H9 (cell line): ENCODE data around the gene B9D2. TPM values are rescaled to one million over a fixed set of nuclear protein-coding genes. Genes with fewer than 3 reads are reported as not detected.
A peak's percentile ranks its signal among the peaks of the same experiment; 100 is the strongest.

Experiments used
- DNase-seq: peaks from one replicate; pipeline ENCODE4 v3.0.0-alpha.2; 2017
- H2AFZ ChIP-seq: one replicate; pipeline ENCODE4 v1.6.1; 2013; ENCODE audit warnings: mild to moderate bottlenecking, low read length, control low read depth, moderate library complexity
- H2AK5ac ChIP-seq: 2 replicates; pipeline ENCODE4 v1.6.1; 2013; ENCODE audit warnings: low read length, control low read depth, mixed read lengths; ENCODE audit not compliant: insufficient read length
- H2BK120ac ChIP-seq: one replicate; pipeline ENCODE4 v1.6.1; 2013; ENCODE audit warnings: low read depth, mild to moderate bottlenecking, low read length, control low read depth, inconsistent platforms; ENCODE audit not compliant: poor library complexity, severe bottlenecking
- H2BK12ac ChIP-seq: 2 replicates; pipeline ENCODE4 v1.6.1; 2013; ENCODE audit warnings: low read length, control low read depth, mixed read lengths, low read depth; ENCODE audit not compliant: insufficient read length
- H2BK15ac ChIP-seq: 2 replicates; pipeline ENCODE4 v1.6.1; 2013; ENCODE audit warnings: low read depth, low read length, control low read depth
- H2BK20ac ChIP-seq: one replicate; pipeline ENCODE4 v1.6.1; 2013; ENCODE audit warnings: low read depth, mild to moderate bottlenecking, low read length, control low read depth, inconsistent platforms; ENCODE audit not compliant: poor library complexity, severe bottlenecking
- H2BK5ac ChIP-seq: 2 replicates; pipeline ENCODE4 v1.6.1; 2013; ENCODE audit warnings: low read length, control low read depth, mixed read lengths; ENCODE audit not compliant: insufficient read length
- H3K14ac ChIP-seq: 2 replicates; pipeline ENCODE4 v1.6.1; 2013; ENCODE audit warnings: low read length, control low read depth; ENCODE audit not compliant: insufficient read depth
- H3K18ac ChIP-seq: 2 replicates; pipeline ENCODE4 v1.6.1; 2013; ENCODE audit warnings: low read depth, mild to moderate bottlenecking, mixed read lengths, low read length, control low read depth; ENCODE audit not compliant: insufficient read length
- H3K23ac ChIP-seq: 2 replicates; pipeline ENCODE4 v1.6.1; 2013; ENCODE audit warnings: low read length, control low read depth, mixed read lengths, low read depth; ENCODE audit not compliant: insufficient read length
- H3K23me2 ChIP-seq: 2 replicates; pipeline ENCODE4 v1.6.1; 2013; ENCODE audit warnings: low read depth, mild to moderate bottlenecking, mixed read lengths, low read length, control low read depth; ENCODE audit not compliant: insufficient read length, poor library complexity, severe bottlenecking
- H3K27ac ChIP-seq: 2 replicates; pipeline ENCODE4 v1.5.1; 2013; ENCODE audit warnings: low read length, control low read depth, mixed read lengths, low read depth; ENCODE audit not compliant: insufficient read length
- H3K27me3 ChIP-seq: 2 replicates; pipeline ENCODE4 v1.6.1; 2013; ENCODE audit warnings: low read length, control low read depth, inconsistent platforms; ENCODE audit not compliant: insufficient read depth
- H3K4ac ChIP-seq: 2 replicates; pipeline ENCODE4 v1.6.1; 2013; ENCODE audit warnings: low read depth, mild to moderate bottlenecking, control low read depth, inconsistent platforms, low read length, moderate library complexity
- H3K4me1 ChIP-seq: 2 replicates; pipeline ENCODE4 v1.6.1; 2013; ENCODE audit warnings: low read length, control low read depth, inconsistent platforms; ENCODE audit not compliant: insufficient read depth
- H3K4me2 ChIP-seq: 2 replicates; pipeline ENCODE4 v1.6.1; 2013; ENCODE audit warnings: low read length, control low read depth, mixed read lengths; ENCODE audit not compliant: insufficient read length, insufficient read depth
- H3K56ac ChIP-seq: 2 replicates; pipeline ENCODE4 v1.6.1; 2013; ENCODE audit warnings: low read depth, mild to moderate bottlenecking, mixed read lengths, low read length, control low read depth; ENCODE audit not compliant: insufficient read length
- H3K79me1 ChIP-seq: 2 replicates; pipeline ENCODE4 v1.6.1; 2013; ENCODE audit warnings: low read depth, mild to moderate bottlenecking, moderate library complexity, low read length, control low read depth, inconsistent platforms; ENCODE audit not compliant: insufficient read depth, poor library complexity, severe bottlenecking
- H3K79me2 ChIP-seq: 2 replicates; pipeline ENCODE4 v1.6.1; 2013; ENCODE audit warnings: low read length, control low read depth, inconsistent platforms; ENCODE audit not compliant: insufficient read depth
- H3K9ac ChIP-seq: 2 replicates; pipeline ENCODE4 v1.6.1; 2013; ENCODE audit warnings: low read length, control low read depth, mixed read lengths; ENCODE audit not compliant: insufficient read length; ENCODE audit errors: extremely low read depth
- H3K9me3 ChIP-seq: one replicate; pipeline ENCODE4 v1.6.1; 2013; ENCODE audit warnings: low read depth, low read length, inconsistent platforms; ENCODE audit not compliant: control insufficient read depth
- H3T11ph ChIP-seq: one replicate; pipeline ENCODE4 v1.6.1; 2013; ENCODE audit warnings: mild to moderate bottlenecking, low read length, control low read depth, inconsistent platforms
- H4K20me1 ChIP-seq: one replicate; pipeline ENCODE4 v1.6.1; 2013; ENCODE audit not compliant: control insufficient read depth, insufficient read length, insufficient read depth
- H4K5ac ChIP-seq: 2 replicates; pipeline ENCODE4 v1.6.1; 2013; ENCODE audit warnings: low read depth, mild to moderate bottlenecking, mixed read lengths, low read length, control low read depth; ENCODE audit not compliant: insufficient read length
- H4K8ac ChIP-seq: replicated peaks from 2 replicates; pipeline ENCODE4 v1.6.1; 2013; ENCODE audit warnings: low read length, control low read depth, mixed read lengths, low read depth; ENCODE audit not compliant: insufficient read length
- H4K91ac ChIP-seq: 2 replicates; pipeline ENCODE4 v1.6.1; 2013; ENCODE audit warnings: low read depth, mild to moderate bottlenecking, moderate library complexity, mixed read lengths, low read length, control low read depth; ENCODE audit not compliant: insufficient read length
- H3K27ac Mint-ChIP-seq, 3 experiments: 2 replicates in 2 of 3; 3 replicates in 1 of 3; pipeline ENCODE4 v1.8.0; 2020 to 2021; ENCODE audit warnings: mixed read lengths in 3 of 3, mild to moderate bottlenecking in 1 of 3, moderate library complexity in 1 of 3
- H3K27me3 Mint-ChIP-seq: 2 replicates; pipeline ENCODE4 v1.8.0; 2021; ENCODE audit warnings: low read depth, mild to moderate bottlenecking, moderate library complexity, mixed read lengths
- H3K36me3 Mint-ChIP-seq, 3 experiments: 2 replicates in 2 of 3; 3 replicates in 1 of 3; pipeline ENCODE4 v1.8.0; 2020 to 2021; ENCODE audit warnings: low read depth in 3 of 3, mixed read lengths in 3 of 3; ENCODE audit not compliant: insufficient read depth in 1 of 3
- H3K4me1 Mint-ChIP-seq, 2 experiments: 2 replicates each; pipeline ENCODE4 v1.8.0; 2020; ENCODE audit warnings: mixed read lengths in 2 of 2
- H3K4me3 Mint-ChIP-seq, 2 experiments: 2 replicates in 1 of 2; 3 replicates in 1 of 2; pipeline ENCODE4 v1.8.0; 2020 to 2021; ENCODE audit warnings: mild to moderate bottlenecking in 2 of 2, mixed read lengths in 2 of 2, moderate library complexity in 1 of 2
- H3K9me3 Mint-ChIP-seq, 2 experiments: 2 replicates in 1 of 2; 3 replicates in 1 of 2; pipeline ENCODE4 v1.8.0; 2020; ENCODE audit warnings: mild to moderate bottlenecking in 2 of 2, mixed read lengths in 2 of 2, moderate library complexity in 1 of 2
- CTCF ChIP-seq: fragments of 200-600 bp; sonication (generic); conservative IDR thresholded peaks from 3 replicates; pipeline ENCODE4 v1.8.0; 2021; ENCODE audit warnings: antibody characterized with exemption, mild to moderate bottlenecking
- WGBS: extraction: QIAGEN DNeasy Blood & Tissue Kit; methylation state at CpG from one replicate; pipeline ENCODE4 v1.1.7; 2013; ENCODE audit warnings: missing lambda C conversion rate, low lambda C conversion rate, mixed read lengths; ENCODE audit not compliant: insufficient read length; ENCODE audit errors: extremely low coverage; 5-methylcytosine and 5-hydroxymethylcytosine counted together
- total RNA-seq: library from RNA; stranded (reverse); gene quantifications from 2 replicates; pipeline ENCODE4 v1.2.1, GENCODE V29; 2021

Gene B9D2
- total RNA-seq, 1 experiment from 2014 or later = 4.8 TPM

- H3K36me3 Mint-ChIP-seq = peaks cover 0 to 7% (median 4%) of the 10 kb centered on the region in 3 experiments; a peak in 2 of 7 replicates
- H3K56ac ChIP-seq = no peak overlapping the region
- H3K27ac Mint-ChIP-seq = no peak overlapping the region
- H3K9me3 Mint-ChIP-seq = no peaks in the 10 kb centered on the region
- H4K5ac ChIP-seq = no peak overlapping the region
- H3K27ac ChIP-seq = no peak overlapping the region
- no peak overlapping the region for H3T11ph ChIP-seq
- H4K91ac ChIP-seq = no peak overlapping the region
- peaks cover 3% of the 10 kb centered on the region for H4K20me1 ChIP-seq
- TF ChIP-seq CTCF = peak; percentile 43; the same call in 2 of the 3 replicates
- DNase-seq = peak; percentile 45
- H2BK5ac ChIP-seq = no peak overlapping the region
- peaks cover 7 to 18% of the 10 kb centered on the region in 2 experiments for H3K4me1 Mint-ChIP-seq
- no peak overlapping the region for H3K9ac ChIP-seq
- peaks cover 3% of the 10 kb centered on the region for H3K23me2 ChIP-seq
- no peak overlapping the region for H4K8ac ChIP-seq
- H2BK120ac ChIP-seq = no peak overlapping the region
- H2BK12ac ChIP-seq = no peak overlapping the region
- H3K27me3 ChIP-seq = no peaks in the 10 kb centered on the region
- H3K23ac ChIP-seq = no peak overlapping the region
- no peaks in the 10 kb centered on the region for H3K79me1 ChIP-seq
- H2BK20ac ChIP-seq = no peak overlapping the region
- H3K4me3 Mint-ChIP-seq = no peak overlapping the region
- H3K14ac ChIP-seq = no peak overlapping the region
- H2AK5ac ChIP-seq = no peak overlapping the region
- H3K9me3 ChIP-seq = no peaks in the 10 kb centered on the region
- no peaks in the 10 kb centered on the region; the same call in 1 of the 2 replicates for H3K4me1 ChIP-seq
- no CpG with 5 or more reads among the region's 4 CpGs for WGBS
- H2BK15ac ChIP-seq = no peak overlapping the region
- H3K4me2 ChIP-seq = no peak overlapping the region
- H3K4ac ChIP-seq = no peak overlapping the region
- H2AFZ ChIP-seq = no peak overlapping the region
- H3K79me2 ChIP-seq = no peaks in the 10 kb centered on the region
- no peaks in the 10 kb centered on the region for H3K27me3 Mint-ChIP-seq
- no peak overlapping the region for H3K18ac ChIP-seq
Measured at GRCh38 chr19:41408256-41408655, 44.3 kb upstream of the B9D2 start.
